Measurements from ENCODE around the gene GNA14.

GRCh38 chr9:77460938-77461337 is 187.2 kb downstream of the GNA14 start:
- TF ChIP-seq CTCF (IDR thresholded peaks at IDR 0.05; ENCODE audit: extremely low read depth in 1 of 2, insufficient read depth in 1 of 2, low read depth in 1 of 2, low read length in 2 of 2) = no peak
- no peak for TF ChIP-seq EZH2 (IDR thresholded peaks at IDR 0.05; ENCODE audit: borderline replicate concordance, low read depth, low read length, severe bottlenecking)
